Body of pancreas (tissue), 4 donors: ENCODE results near the gene USP48. TPM values are rescaled to one million over a fixed set of nuclear protein-coding genes. Genes with fewer than 3 reads are reported as not detected.
A peak's percentile ranks its signal among the peaks of the same experiment; 100 is the strongest.

Source experiments
- ATAC-seq: fragments of 150-250 bp; one replicate; pipeline ENCODE4 v1.9.1; 2016
- DNase-seq, 4 donors: peaks; one replicate each; pipeline ENCODE4 v3.0.0-alpha.2; 2019
- H3K27ac ChIP-seq, 4 donors: fragments of 200-600 bp; sonication (generic); 1 replicate in 3 of 4; 2 replicates in 1 of 4; pipeline versions ENCODE4 v1.5.1 to v1.6.1; 2016 to 2019; ENCODE audit warnings: mild to moderate bottlenecking in 1 of 4, mixed read lengths in 1 of 4, moderate library complexity in 1 of 4
- H3K27me3 ChIP-seq, 2 donors: fragments of 200-600 bp; sonication (generic); one replicate each; pipeline ENCODE4 v1.6.0; 2016; ENCODE audit warnings: mild to moderate bottlenecking in 1 of 2
- H3K36me3 ChIP-seq, 2 donors: fragments of 200-600 bp; sonication (generic); replicated peaks in 1 of 2; 2 replicates each; pipeline ENCODE4 v1.5.1; 2016; ENCODE audit warnings: low read depth in 2 of 2; ENCODE audit not compliant: insufficient read depth in 1 of 2
- H3K4me1 ChIP-seq: fragments of 200-600 bp; sonication (generic); one replicate; pipeline ENCODE4 v1.6.0; 2016
- H3K4me3 ChIP-seq, 2 donors: fragments of 200-600 bp; sonication (generic); 1 replicate in 1 of 2; 2 replicates in 1 of 2; pipeline ENCODE4 v1.5.1; 2016 to 2019
- H3K9me3 ChIP-seq, 3 donors: fragments of 200-600 bp; sonication (generic); 1 replicate in 2 of 3; 2 replicates in 1 of 3; pipeline ENCODE4 v1.5.1; 2016
- POLR2A ChIP-seq, 3 donors: fragments of 450-650 bp; IDR thresholded peaks; one replicate each; pipeline ENCODE4 v1.6.1; 2016; ENCODE audit warnings: antibody characterized with exemption in 3 of 3, mild to moderate bottlenecking in 2 of 3
- WGBS, 2 donors: methylation state at CpG; one replicate each; pipeline ENCODE4 v1.1.5; 2017; 5-methylcytosine and 5-hydroxymethylcytosine counted together
- intact Hi-C: fragments of 100-400 bp; cut with DNase I; formaldehyde crosslinking; loops from one replicate; pipeline ENCODE4 v1.15.1; 2023
- total RNA-seq, 2 donors: library from RNA; depleted of rRNA; stranded (reverse); fragments of >200 nt; gene quantifications; one replicate each; pipeline ENCODE4 v1.1.0, GENCODE V29; 2016
- TF ChIP-seq, protein P1 (sequence below), 7 experiments: fragments of 450-650 bp in 4 of 7; fragments of 200-600 bp in 3 of 7; sonication (generic) in 3 of 7; IDR thresholded peaks; one replicate each; pipeline ENCODE4 v1.5.1; 2016 to 2019; ENCODE audit warnings: antibody characterized with exemption in 7 of 7

Gene USP48
- total RNA-seq, 2 donors from 2014 or later: 25.4 to 72.9 TPM

DNA sequence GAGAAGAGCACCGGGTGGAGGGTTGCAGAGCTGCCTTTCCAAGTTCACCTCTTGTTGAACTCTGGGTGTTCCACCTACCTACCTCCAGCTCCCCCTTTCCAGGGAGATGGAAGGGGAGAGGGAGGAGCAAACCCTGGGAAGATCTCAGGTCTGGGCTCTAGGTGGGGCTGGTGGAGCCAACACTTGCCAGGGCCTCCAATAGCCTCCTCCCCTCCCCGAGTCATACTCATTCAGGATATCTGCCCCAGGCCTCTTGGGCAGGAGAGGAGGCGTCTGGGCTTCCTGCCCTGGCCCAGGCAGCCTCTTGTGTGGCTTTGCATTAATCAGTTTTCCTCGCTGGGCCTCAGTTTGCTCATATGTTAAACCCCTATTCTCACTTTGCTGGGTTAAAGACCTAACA, 127.2 kb downstream of the USP48 start:
- Histone ChIP-seq H3K9me3 (no peaks in the 10 kb centered on the region), H3K4me1 (peaks cover 29% of the 10 kb centered on the region), H3K4me3 (no peak overlapping the region), H3K27ac (peak overlapping the region in 1 of 4 donors; percentile 31), H3K27me3 (no peaks in the 10 kb centered on the region), H3K36me3 (no peaks in the 10 kb centered on the region)
- WGBS, 2 donors: 33 to 52% methylated on average over 3 to 4 of the region's 4 CpGs
- intact Hi-C loops: loop anchor here (5.0 to 10.0 kb wide), 2 partner anchors 143 to 421 kb away; no protein-coding TSS in a partner anchor
- ATAC-seq (no peak), DNase-seq (peak in 2 of 4 donors; percentile 45 to 54)
- TF ChIP-seq POLR2A (IDR thresholded peaks at IDR 0.05): no peak
- TF ChIP-seq, protein P1, sequence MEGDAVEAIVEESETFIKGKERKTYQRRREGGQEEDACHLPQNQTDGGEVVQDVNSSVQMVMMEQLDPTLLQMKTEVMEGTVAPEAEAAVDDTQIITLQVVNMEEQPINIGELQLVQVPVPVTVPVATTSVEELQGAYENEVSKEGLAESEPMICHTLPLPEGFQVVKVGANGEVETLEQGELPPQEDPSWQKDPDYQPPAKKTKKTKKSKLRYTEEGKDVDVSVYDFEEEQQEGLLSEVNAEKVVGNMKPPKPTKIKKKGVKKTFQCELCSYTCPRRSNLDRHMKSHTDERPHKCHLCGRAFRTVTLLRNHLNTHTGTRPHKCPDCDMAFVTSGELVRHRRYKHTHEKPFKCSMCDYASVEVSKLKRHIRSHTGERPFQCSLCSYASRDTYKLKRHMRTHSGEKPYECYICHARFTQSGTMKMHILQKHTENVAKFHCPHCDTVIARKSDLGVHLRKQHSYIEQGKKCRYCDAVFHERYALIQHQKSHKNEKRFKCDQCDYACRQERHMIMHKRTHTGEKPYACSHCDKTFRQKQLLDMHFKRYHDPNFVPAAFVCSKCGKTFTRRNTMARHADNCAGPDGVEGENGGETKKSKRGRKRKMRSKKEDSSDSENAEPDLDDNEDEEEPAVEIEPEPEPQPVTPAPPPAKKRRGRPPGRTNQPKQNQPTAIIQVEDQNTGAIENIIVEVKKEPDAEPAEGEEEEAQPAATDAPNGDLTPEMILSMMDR (IDR thresholded peaks at IDR 0.05): no peak

DNA sequence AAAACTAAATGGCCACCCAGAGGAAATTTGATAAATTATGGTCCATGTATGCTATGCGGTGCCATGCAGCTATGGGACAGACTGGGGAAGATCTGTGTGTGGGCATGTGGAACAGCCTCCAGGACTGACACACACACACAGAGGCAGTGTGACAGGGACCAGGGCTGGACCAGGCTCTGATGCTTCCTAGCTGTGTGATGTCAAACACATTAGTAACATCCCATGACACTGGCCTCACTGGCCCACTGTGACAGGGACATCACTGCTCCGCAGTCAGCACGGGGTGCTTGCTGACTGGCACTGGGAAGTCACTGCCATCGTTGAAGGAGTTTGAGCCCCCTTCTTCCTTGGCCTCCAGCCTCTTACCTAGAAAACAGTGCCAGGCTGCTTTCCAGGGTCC, 127.7 kb downstream of the USP48 start:
- no peaks in the 10 kb centered on the region for H3K27me3 ChIP-seq
- TF ChIP-seq, protein P1 (IDR thresholded peaks at IDR 0.05): no peak
- TF ChIP-seq POLR2A (IDR thresholded peaks at IDR 0.05): no peak
- H3K4me1 ChIP-seq: peaks cover 34% of the 10 kb centered on the region
- ATAC-seq (no peak), DNase-seq (peak in 1 of 4 donors; percentile 8)
- intact Hi-C loops: loop anchor here (5.0 to 10.0 kb wide), 2 partner anchors 143 to 420 kb away; no protein-coding TSS in a partner anchor
- 81 to 88% methylated on average over 2 to 4 of the region's 4 CpGs for WGBS, 2 donors
- no peaks in the 10 kb centered on the region for H3K36me3 ChIP-seq
- H3K9me3 ChIP-seq: no peaks in the 10 kb centered on the region
- H3K4me3 ChIP-seq: no peak overlapping the region
- no peak overlapping the region for H3K27ac ChIP-seq

DNA sequence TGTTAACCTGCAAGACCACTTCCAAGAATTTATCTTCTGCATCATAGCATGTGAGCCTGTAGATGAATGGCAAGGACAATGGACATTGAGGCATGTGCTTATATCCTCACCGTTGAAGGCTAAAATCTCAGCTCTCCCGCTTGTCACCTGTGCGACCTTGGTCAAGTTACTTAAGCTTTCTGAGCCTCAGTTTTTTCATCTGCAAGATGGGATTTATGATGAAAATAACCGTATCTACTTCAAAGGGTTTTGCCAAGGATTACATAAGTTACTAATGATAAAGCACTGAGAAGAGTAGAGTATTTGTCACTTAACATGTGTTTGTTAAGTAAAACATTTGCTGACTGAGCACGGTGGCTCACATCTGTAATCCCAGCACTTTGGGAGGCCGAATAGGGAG, 128.7 kb downstream of the USP48 start:
- no peak for TF ChIP-seq POLR2A (IDR thresholded peaks at IDR 0.05)
- TF ChIP-seq, protein P1 (IDR thresholded peaks at IDR 0.05): no peak
- Histone ChIP-seq H3K9me3 (no peaks in the 10 kb centered on the region), H3K36me3 (no peaks in the 10 kb centered on the region), H3K27ac (no peak overlapping the region), H3K4me3 (no peak overlapping the region), H3K4me1 (peaks cover 32% of the 10 kb centered on the region), H3K27me3 (no peaks in the 10 kb centered on the region)
- no peak for ATAC-seq
- DNase-seq: no peak
- 73 to 85% methylated on average over 6 of the region's 6 CpGs for WGBS, 2 donors
- intact Hi-C loops: loop anchor here (10.0 kb wide), 1 partner anchor 419 kb away; no protein-coding TSS in a partner anchor

DNA sequence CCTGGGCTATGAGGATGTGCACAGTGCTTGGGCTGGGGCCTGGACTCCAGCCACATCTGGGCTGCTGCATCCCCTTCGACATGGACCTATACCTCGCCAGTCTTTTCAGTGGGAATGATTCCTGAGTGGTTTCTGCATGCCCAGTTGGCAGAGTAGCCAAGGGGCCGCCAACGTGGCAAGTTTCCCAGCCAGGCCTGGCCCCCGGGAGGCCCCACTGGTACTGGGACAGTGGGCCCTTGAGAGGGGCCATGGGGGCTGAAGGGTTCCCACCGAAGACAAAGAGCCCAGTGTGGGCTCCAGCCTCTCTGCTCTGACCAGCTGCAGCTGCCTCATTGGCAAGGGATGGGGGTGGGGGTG, 129.2 kb downstream of the USP48 start:
- WGBS, 2 donors: 55 to 62% methylated on average over 2 to 6 of the region's 6 CpGs
- intact Hi-C loops: loop anchor here (10.0 kb wide), 1 partner anchor 419 kb away; no protein-coding TSS in a partner anchor
- no peak for ATAC-seq

More for the DNA sequence above, 129.2 kb downstream of the USP48 start:
- peak in 1 of 4 donors; percentile 9 for DNase-seq
- Histone ChIP-seq H3K4me1 (peaks cover 31% of the 10 kb centered on the region), H3K9me3 (no peaks in the 10 kb centered on the region), H3K27me3 (no peaks in the 10 kb centered on the region), H3K4me3 (no peak overlapping the region), H3K27ac (no peak overlapping the region), H3K36me3 (no peaks in the 10 kb centered on the region)
- no peak for TF ChIP-seq POLR2A (IDR thresholded peaks at IDR 0.05)
- TF ChIP-seq, protein P1 (IDR thresholded peaks at IDR 0.05): no peak
